Mesendoderm (in vitro differentiated cells): ENCODE measurements around the gene QPCTL.
"Not testable (repeated sequence)": the region's sequence is repeated elsewhere in the genome, so short reads cannot be mapped to it uniquely, and the experiment has no call there.

Experiments
- DNase-seq: peaks from one replicate; pipeline ENCODE4 v3.0.0; 2013
- H2AK5ac ChIP-seq: 2 replicates; pipeline ENCODE4 v1.6.1; 2013; ENCODE audit warnings: low read length, inconsistent platforms
- H2BK120ac ChIP-seq: 2 replicates; pipeline ENCODE4 v1.6.1; 2013; ENCODE audit warnings: low read depth, mild to moderate bottlenecking, low read length, moderate library complexity, mixed read lengths
- H2BK15ac ChIP-seq: replicated peaks from 2 replicates; pipeline ENCODE4 v1.6.1; 2013; ENCODE audit warnings: low read depth, mild to moderate bottlenecking, moderate library complexity
- H2BK5ac ChIP-seq: 2 replicates; pipeline ENCODE4 v1.6.1; 2013; ENCODE audit warnings: low read length, inconsistent platforms
- H3K18ac ChIP-seq: 2 replicates; pipeline ENCODE4 v1.6.1; 2013; ENCODE audit warnings: mild to moderate bottlenecking, low read length, mixed read lengths
- H3K23ac ChIP-seq: one replicate; pipeline ENCODE4 v1.6.1; 2013; ENCODE audit warnings: low read length
- H3K27ac ChIP-seq: 2 replicates; pipeline ENCODE4 v1.5.1; 2013; ENCODE audit warnings: low read depth, mild to moderate bottlenecking, inconsistent platforms, low read length, moderate library complexity
- H3K27me3 ChIP-seq: 2 replicates; pipeline ENCODE4 v1.6.1; 2013; ENCODE audit warnings: low read length, control low read depth, mild to moderate bottlenecking, inconsistent platforms; ENCODE audit not compliant: insufficient read depth, poor library complexity
- H3K36me3 ChIP-seq: 2 replicates; pipeline ENCODE4 v1.6.1; 2013; ENCODE audit warnings: low read length, inconsistent platforms; ENCODE audit not compliant: control insufficient read depth, insufficient read depth
- H3K4ac ChIP-seq: one replicate; pipeline ENCODE4 v1.6.1; 2013; ENCODE audit warnings: low read depth, mild to moderate bottlenecking, low read length, moderate library complexity
- H3K4me1 ChIP-seq: 2 replicates; pipeline ENCODE4 v1.6.1; 2013; ENCODE audit warnings: low read depth, low read length, inconsistent platforms; ENCODE audit not compliant: control insufficient read depth
- H3K4me2 ChIP-seq: 2 replicates; pipeline ENCODE4 v1.6.1; 2013; ENCODE audit warnings: low read length
- H3K4me3 ChIP-seq: 2 replicates; pipeline ENCODE4 v1.5.1; 2013; ENCODE audit warnings: mild to moderate bottlenecking, low read length
- H3K56ac ChIP-seq: one replicate; pipeline ENCODE4 v1.6.1; 2013; ENCODE audit warnings: low read length
- H3K79me1 ChIP-seq: 2 replicates; pipeline ENCODE4 v1.6.1; 2013; ENCODE audit warnings: low read length, inconsistent platforms
- H3K79me2 ChIP-seq: 2 replicates; pipeline ENCODE4 v1.6.1; 2013; ENCODE audit warnings: mild to moderate bottlenecking, low read length; ENCODE audit not compliant: control insufficient read depth, insufficient read depth
- H3K9ac ChIP-seq: 2 replicates; pipeline ENCODE4 v1.6.1; 2013; ENCODE audit warnings: low read length, inconsistent platforms
- H4K5ac ChIP-seq: one replicate; pipeline ENCODE4 v1.6.1; 2013; ENCODE audit warnings: low read length
- H4K8ac ChIP-seq: one replicate; pipeline ENCODE4 v1.6.1; 2013; ENCODE audit warnings: low read depth, mild to moderate bottlenecking, control low read depth, low read length, moderate library complexity
- WGBS: extraction: QIAGEN DNeasy Blood & Tissue Kit; methylation state at CpG from one replicate; pipeline ENCODE4 v1.1.7; 2013; ENCODE audit warnings: low lambda C conversion rate, missing lambda C conversion rate; ENCODE audit not compliant: insufficient coverage; ENCODE audit errors: extremely low coverage; 5-methylcytosine and 5-hydroxymethylcytosine counted together

The QPCTL gene

GRCh38 chr19:45677351-45678230 is 14.9 kb upstream of the QPCTL start:
- Histone ChIP-seq H3K56ac (peak overlapping the region; percentile 80), H3K79me1 (no peaks in the 10 kb centered on the region), H4K5ac (no peak overlapping the region), H4K8ac (no peak overlapping the region), H3K4me2 (peak overlapping the region; percentile 91), H3K4me3 (peak overlapping the region; percentile 33), H3K18ac (peak overlapping the region; percentile 76), H3K79me2 (no peaks in the 10 kb centered on the region), H3K4me1 (no peaks in the 10 kb centered on the region), H3K4ac (no peak overlapping the region), H2BK120ac (no peak overlapping the region), H3K9ac (peak overlapping the region; percentile 68), H3K23ac (no peak overlapping the region), H2AK5ac (no peak overlapping the region), H3K27ac (no peak overlapping the region), H3K27me3 (no peaks in the 10 kb centered on the region), H3K36me3 (no peaks in the 10 kb centered on the region), H2BK15ac (no peak overlapping the region), H2BK5ac (no peak overlapping the region)
- no CpG with 5 or more reads among the region's 49 CpGs for WGBS
- DNase-seq: peak; percentile 99

- Histone ChIP-seq H3K4me2 (peak overlapping the region; percentile 36), H3K4me3 (no peak overlapping the region)
- WGBS: no CpG with 5 or more reads among the region's 51 CpGs
Observed at GRCh38 chr19:45681391-45682015, 11.0 kb upstream of the QPCTL start.

GRCh38 chr19:45682117-45682516 is 10.3 kb upstream of the QPCTL start:
- H3K18ac ChIP-seq: no peak overlapping the region
- H3K4me2 ChIP-seq: no peak overlapping the region
- H4K5ac ChIP-seq: no peak overlapping the region
- H3K36me3 ChIP-seq: peaks cover 2% of the 10 kb centered on the region
- H3K56ac ChIP-seq: no peak overlapping the region
- H2BK5ac ChIP-seq: no peak overlapping the region
- no peaks in the 10 kb centered on the region for H3K79me2 ChIP-seq
- no peak for DNase-seq
- H3K4ac ChIP-seq: no peak overlapping the region
- H3K9ac ChIP-seq: no peak overlapping the region
- no peak overlapping the region for H2BK120ac ChIP-seq
- H3K4me3 ChIP-seq: no peak overlapping the region
- H3K27ac ChIP-seq: no peak overlapping the region
- H3K27me3 ChIP-seq: no peaks in the 10 kb centered on the region
- no peaks in the 10 kb centered on the region for H3K4me1 ChIP-seq
- no peak overlapping the region for H3K23ac ChIP-seq
- no peak overlapping the region for H2BK15ac ChIP-seq
- WGBS: no CpG with 5 or more reads among the region's 8 CpGs
- H3K79me1 ChIP-seq: no peaks in the 10 kb centered on the region
- H4K8ac ChIP-seq: no peak overlapping the region
- no peak overlapping the region for H2AK5ac ChIP-seq

More at GRCh38 chr19:45681391-45682015, 11.0 kb upstream of the QPCTL start:
- Histone ChIP-seq H3K56ac (peak overlapping the region; percentile 64), H3K27ac (no peak overlapping the region), H3K79me2 (no peaks in the 10 kb centered on the region), H4K8ac (no peak overlapping the region), H4K5ac (no peak overlapping the region), H3K9ac (peak overlapping the region; percentile 20), H3K18ac (no peak overlapping the region), H3K4me1 (no peaks in the 10 kb centered on the region), H2BK15ac (no peak overlapping the region), H3K27me3 (no peaks in the 10 kb centered on the region), H2AK5ac (no peak overlapping the region), H3K36me3 (peaks cover 2% of the 10 kb centered on the region), H2BK5ac (no peak overlapping the region), H3K79me1 (no peaks in the 10 kb centered on the region), H2BK120ac (no peak overlapping the region), H3K23ac (no peak overlapping the region), H3K4ac (no peak overlapping the region)
- peak; percentile 90 for DNase-seq

- Histone ChIP-seq H3K27ac (no peak overlapping the region), H2AK5ac (no peak overlapping the region), H2BK120ac (no peak overlapping the region), H2BK15ac (no peak overlapping the region), H3K9ac (no peak overlapping the region), H3K4ac (no peak overlapping the region), H4K8ac (no peak overlapping the region), H3K36me3 (peaks cover 2% of the 10 kb centered on the region), H3K4me3 (no peak overlapping the region), H3K4me2 (no peak overlapping the region), H3K23ac (no peak overlapping the region), H3K4me1 (no peaks in the 10 kb centered on the region), H3K56ac (no peak overlapping the region), H3K18ac (no peak overlapping the region), H3K79me2 (no peaks in the 10 kb centered on the region), H2BK5ac (no peak overlapping the region), H4K5ac (no peak overlapping the region), H3K79me1 (no peaks in the 10 kb centered on the region), H3K27me3 (no peaks in the 10 kb centered on the region)
- DNase-seq: no peak
- no CpG with 5 or more reads among the region's 5 CpGs for WGBS
Observed at GRCh38 chr19:45682908-45683307, 9.6 kb upstream of the QPCTL start.

- H3K9ac ChIP-seq, H3K79me1 ChIP-seq, H4K5ac ChIP-seq, H4K8ac ChIP-seq, H2BK15ac ChIP-seq, H3K4me1 ChIP-seq, H2BK120ac ChIP-seq, DNase-seq, H2BK5ac ChIP-seq, H3K23ac ChIP-seq, H3K27me3 ChIP-seq, H3K56ac ChIP-seq, H3K4me2 ChIP-seq, H3K18ac ChIP-seq, H3K4me3 ChIP-seq, H3K36me3 ChIP-seq, H2AK5ac ChIP-seq, H3K79me2 ChIP-seq, H3K27ac ChIP-seq, H3K4ac ChIP-seq: not testable (repeated sequence)
- no CpG with 5 or more reads among the region's 11 CpGs for WGBS
Observed at GRCh38 chr19:45685045-45685444, 7.4 kb upstream of the QPCTL start.
